SK-N-DZ (cell line): ENCODE data around the gene KIF5A.

Experiments
- DNase-seq: peaks from one replicate; pipeline ENCODE4 v3.0.0-alpha.2; 2015; ENCODE audit warnings: low spot score

The KIF5A gene

DNA sequence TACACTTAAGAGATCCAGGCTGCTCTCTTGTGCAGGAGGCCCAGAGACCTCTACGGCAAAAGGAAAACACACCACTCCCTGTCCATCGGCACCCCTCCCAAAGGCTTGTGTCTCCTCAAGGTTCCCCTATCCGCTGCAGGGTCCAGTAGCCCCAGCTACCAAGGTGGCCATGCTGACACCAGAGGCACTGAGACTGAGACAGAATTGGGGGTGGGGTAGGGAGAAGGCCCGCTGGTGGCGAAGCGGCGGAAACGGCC lies 30.1 kb upstream of the KIF5A start:
- peak; percentile 62 for DNase-seq

GRCh38 chr12:57520053-57520818 lies 29.6 kb upstream of the KIF5A start, which contains the start of gene DDIT3:
Gene DDIT3 (minus strand): TSS chr12:57520514. CDS start chr12:57517406, 3,108 bp downstream.
- peak; percentile 99 for DNase-seq

- peak; percentile 81 for DNase-seq
These were observed 28.3 kb upstream of the KIF5A start for GRCh38 chr12:57521525-57522010.

DNA sequence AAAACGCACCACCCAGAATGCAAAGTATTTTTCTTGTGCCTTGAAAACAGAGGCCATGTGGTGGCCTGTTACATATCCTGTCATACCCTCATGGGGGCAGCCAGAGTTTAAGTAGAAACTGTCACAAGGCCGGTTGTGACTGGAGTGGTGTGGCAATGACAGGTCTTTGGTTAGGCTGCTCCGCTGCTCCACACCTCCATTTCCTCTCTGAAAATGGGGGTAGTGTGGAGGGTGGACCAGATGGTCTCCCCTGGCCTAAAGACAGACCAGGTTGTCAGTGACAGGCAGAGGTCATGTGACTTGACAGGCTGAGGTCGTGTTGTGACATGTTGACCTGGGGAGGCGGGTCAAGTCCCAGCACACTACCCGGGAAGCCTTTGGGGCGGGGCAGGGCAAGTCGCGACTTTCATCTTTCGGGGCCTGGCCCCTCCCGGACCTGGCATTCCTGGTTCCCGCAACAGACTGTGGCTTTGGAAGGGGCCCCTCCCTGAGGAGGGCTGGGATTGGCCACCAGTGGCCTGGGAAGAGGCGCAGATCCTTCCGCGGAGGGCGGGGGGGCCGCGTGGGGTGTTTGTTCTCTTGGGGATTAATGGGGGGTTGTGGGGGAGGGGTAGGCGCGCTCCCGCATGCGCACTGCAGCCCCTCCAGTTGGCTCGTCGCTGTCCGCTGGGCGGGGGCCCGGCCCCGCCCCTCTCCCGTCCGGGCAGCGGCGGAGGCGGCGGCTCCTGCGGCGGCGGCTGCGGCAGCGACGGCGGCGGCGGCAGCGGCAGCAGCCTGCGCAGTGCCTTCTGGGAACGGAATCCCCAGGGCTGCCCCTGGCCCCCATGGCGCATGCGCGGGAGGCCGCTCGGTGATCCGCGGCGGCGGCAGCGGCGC lies 27.6 kb upstream of the KIF5A start, which contains the start of gene MBD6:
MBD6 (plus strand) TSS at position 814 of the 876 bp plus-strand sequence. CDS start 1,480 bp downstream, outside the sequence.
- DNase-seq = peak; percentile 89

DNA sequence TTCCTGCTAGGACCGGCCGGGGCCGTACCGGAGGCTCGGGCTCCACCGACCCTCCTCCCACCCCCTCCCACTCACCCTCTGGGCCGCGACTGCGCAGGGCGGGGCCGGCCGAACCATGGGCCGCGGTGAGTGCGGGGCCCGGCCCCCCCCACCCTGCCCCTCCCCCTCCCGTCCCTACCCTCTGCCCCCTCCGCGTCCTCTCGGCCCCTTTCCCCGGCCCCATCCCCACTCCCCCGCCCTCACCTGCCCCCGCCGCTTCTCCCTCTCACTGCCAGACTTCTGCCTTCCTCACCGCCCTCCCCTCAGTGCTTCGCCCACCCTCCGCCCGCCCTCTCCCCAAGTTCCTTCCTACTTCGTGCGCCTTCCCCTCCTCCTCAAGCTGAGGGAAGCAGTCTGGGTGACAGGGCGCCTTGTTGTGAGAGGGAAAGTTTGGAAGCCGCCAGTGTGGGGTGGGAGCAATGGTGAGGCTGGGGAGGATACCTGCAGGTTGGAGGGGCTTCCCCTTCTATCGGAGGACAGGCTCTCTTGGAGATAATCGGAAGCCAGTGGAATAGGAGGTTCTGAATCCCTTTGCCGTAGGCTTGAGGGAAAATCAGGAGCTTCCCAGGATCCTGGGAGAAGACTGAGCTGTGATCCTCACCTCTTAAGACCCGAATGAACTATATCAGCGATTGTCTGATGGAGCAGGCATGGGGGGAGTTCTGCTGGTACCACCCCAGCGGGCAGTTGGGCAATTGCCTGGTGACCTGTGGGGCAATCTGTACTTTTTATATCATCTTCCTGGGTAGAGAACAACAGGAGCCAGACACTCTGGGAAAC lies 26.7 kb upstream of the KIF5A start:
- DNase-seq = peak; percentile 62

DNA sequence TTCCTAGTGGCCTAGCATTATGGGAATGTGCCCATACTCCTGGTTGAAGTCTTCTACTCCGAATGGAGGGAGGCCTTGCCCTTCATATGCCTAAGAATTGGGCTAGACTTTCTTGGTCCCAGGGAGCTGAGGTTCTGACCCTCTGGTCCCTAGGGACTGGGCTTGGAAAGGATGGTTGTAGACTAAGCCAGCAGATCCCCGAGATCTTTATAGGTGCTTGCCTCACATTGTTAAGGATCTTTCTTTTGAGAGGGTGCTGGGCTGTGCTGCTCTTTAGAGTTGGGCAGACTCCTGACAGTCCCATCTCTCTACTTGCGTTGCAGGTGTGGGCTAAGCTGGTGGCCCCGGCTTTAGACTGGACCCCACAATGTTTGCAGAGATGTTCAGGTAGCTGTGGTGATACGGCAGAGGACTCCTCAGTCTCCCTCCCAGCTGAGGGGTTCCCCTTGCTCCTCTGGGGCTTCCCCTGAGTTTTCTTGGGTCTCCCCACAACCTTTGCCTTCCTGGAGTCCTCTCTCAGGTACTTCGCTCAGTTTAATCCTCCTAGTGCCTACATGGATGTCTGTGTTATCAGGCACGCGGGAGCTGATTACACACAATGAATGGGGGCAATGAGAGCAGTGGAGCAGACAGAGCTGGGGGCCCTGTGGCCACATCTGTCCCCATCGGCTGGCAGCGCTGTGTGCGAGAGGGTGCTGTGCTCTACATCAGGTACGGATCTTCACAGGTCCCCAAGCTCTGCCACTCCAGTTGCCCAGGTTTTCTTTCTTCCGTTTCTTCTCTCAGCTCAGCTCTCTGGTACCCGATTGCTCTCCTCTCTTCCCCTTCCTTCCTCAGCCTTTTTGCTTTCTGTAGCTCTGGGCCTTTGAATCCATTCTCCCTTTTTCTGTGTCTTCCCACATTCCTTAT lies 25.9 kb upstream of the KIF5A start:
- no peak for DNase-seq

GRCh38 chr12:57524814-57525614 lies 24.8 kb upstream of the KIF5A start:
- DNase-seq = peak; percentile 48

DNA sequence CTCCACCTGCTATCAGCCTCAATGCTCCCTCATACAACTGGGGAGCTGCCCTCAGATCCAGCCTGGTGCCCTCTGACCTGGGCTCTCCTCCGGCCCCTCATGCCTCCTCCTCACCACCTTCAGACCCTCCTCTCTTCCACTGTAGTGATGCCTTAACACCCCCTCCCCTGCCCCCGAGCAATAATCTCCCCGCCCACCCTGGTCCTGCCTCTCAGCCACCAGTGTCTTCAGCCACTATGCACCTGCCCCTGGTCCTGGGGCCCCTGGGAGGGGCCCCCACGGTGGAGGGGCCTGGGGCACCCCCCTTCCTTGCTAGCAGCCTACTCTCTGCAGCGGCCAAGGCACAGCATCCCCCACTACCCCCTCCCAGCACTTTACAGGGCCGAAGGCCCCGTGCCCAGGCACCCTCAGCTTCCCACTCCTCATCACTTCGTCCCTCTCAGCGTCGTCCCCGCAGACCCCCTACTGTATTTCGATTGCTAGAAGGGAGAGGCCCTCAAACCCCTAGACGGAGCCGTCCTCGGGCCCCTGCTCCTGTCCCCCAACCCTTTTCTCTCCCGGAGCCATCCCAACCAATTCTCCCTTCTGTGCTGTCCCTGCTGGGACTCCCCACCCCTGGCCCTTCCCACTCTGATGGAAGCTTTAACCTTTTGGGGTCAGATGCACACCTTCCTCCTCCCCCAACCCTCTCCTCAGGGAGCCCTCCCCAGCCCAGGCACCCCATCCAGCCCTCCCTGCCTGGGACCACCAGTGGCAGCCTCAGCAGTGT lies 24.0 kb upstream of the KIF5A start:
- DNase-seq = no peak

GRCh38 chr12:57526477-57527126 lies 23.2 kb upstream of the KIF5A start:
- DNase-seq = no peak

- DNase-seq = no peak
These were observed 22.7 kb upstream of the KIF5A start for GRCh38 chr12:57527184-57527583.

- no peak for DNase-seq
These were observed 21.7 kb upstream of the KIF5A start for GRCh38 chr12:57528176-57528575.

DNA sequence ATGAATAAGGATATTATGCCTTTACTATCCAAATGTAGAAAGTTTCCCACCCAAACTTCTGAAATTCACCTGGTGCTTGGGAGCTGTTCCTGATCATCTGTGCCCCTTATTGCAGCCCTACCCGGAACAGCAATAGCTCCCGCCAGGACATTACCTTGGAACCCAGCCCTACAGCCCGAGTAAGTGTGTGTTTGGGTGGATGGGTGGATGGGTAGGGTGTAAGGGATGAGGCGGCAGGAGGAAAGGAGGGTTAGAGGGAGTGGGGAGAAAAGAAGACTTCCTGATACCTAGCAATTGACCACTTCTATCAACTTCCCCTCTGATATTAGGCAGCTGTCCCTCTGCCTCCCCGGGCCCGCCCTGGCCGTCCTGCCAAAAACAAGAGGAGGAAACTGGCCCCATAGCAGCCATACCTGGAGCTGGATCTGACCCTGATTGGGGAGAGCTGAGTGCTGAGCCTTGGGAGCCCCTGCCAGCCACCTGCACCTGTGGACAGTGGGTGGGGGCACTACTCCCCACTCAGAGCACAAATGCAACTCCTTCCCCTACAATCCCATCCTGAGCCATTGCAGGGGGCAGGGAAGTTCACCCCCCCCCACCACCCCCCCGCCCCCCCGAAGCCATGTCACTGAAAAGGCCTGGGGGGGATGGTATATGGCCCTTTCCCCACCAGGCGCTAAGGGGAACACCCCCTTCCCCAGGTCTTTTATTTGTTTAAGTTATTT lies 20.9 kb upstream of the KIF5A start:
- DNase-seq = no peak

- no peak for DNase-seq
These were observed 20.0 kb upstream of the KIF5A start for GRCh38 chr12:57529831-57530230.

DNA sequence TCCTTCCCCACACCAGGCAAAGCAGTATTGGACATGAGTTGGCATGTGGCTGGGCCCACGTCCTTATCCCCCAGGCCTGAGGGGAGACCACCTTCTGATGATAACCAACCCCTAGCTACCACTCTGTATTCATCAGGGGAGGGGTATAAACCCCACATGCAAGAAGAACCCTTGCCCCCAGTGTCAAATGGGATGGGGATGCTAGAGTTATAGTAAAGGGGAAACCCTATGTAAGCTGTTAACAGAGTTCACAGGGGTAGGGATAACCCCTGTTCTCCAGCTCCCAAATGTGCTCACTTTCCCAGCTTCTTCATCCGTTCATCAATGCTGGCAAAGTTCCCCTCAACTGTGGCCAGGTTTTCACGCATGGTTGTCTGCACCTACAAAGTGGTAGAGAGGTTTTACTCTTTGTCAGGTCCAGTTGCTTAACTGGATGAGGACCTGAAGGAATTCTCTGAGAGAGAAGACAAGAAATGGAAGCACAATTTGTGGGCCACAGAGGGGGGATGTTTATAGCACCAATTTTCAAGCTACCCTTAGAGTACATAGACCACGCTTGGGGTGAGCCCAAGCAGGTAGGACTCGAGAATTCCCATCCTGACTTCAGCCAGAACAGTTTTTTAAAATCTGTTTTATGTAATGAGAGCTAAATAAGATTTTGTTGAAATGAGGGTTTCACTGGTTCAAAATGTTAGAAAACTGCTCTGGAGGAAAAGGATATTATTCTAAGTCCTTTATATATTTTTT lies 19.3 kb upstream of the KIF5A start:
- no peak for DNase-seq

DNA sequence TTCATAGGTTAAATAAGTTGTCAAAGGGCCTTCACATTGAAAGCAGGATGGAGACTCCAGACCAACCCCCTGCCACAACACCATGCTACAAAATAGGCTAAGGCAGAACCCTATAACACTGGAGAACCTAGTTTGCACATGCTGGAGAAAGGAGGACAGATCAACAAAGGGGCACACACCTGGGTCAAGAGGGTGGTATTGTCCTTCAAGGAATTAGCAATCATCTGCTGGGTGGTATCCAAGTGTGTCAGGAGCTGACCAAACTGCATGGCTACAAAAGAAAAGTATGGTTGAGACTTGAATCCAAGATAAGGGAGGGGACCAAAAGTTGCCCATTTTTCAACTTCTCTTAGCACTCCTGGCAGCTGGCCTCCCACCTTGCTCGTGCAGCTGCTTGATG lies 18.0 kb upstream of the KIF5A start:
- DNase-seq = no peak

- no peak for DNase-seq
These were observed 16.7 kb upstream of the KIF5A start for GRCh38 chr12:57533108-57533507.

GRCh38 chr12:57534250-57534649 lies 15.6 kb upstream of the KIF5A start:
- no peak for DNase-seq
